GM12801 (cell line): ENCODE results near the gene TCF12.

Source experiments
- CTCF ChIP-seq: IDR thresholded peaks from one replicate; pipeline ENCODE4 v1.5.1; 2011; ENCODE audit warnings: control low read depth; ENCODE audit not compliant: insufficient read length; ENCODE audit errors: extremely low read depth

The TCF12 gene

DNA sequence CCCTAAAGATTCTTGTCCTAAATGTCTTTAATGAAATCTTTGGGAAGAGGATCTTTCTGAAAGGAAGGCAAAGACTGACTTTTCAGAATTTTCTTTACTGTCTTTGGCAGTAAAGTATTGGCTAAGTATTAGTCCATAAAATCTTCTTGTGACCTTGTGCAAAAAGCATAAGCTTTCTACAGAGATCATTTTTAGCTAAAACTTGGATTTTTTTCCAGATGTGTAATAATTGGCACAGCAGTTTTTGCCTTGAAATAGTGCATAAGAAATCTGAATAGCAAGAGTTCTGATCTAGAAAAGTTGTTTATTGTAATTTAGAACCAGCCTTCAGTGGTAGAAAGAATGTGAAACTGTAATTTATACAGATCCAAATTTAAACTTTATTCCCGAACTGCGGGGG, 335.1 kb downstream of the TCF12 start:
- no peak for TF ChIP-seq CTCF

GRCh38 chr15:57255751-57256341, 337.4 kb downstream of the TCF12 start:
- TF ChIP-seq CTCF, result no peak

- no peak for TF ChIP-seq CTCF
Measured at GRCh38 chr15:57256939-57257338, 338.5 kb downstream of the TCF12 start.

- TF ChIP-seq CTCF, result no peak
Measured at GRCh38 chr15:57259568-57260040, 341.2 kb downstream of the TCF12 start.

DNA sequence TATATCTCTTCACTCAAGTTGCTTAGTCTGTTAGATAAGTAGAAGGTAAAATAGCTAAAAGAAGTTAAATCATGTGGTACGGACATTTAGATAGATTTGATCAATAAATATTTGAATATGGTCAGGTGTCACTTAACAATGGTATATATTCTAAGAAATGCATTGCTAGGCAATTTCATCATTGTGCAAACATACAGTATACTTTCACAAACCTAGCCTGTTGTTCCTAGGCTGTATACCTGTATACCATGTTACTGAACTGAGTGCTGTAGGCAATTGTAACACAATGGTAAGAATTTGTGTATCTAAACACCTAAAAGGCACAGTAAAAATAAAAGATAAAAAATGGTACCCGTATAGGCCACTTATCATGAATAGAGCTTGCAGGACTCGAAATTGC, 345.1 kb downstream of the TCF12 start:
- TF ChIP-seq CTCF, result no peak

DNA sequence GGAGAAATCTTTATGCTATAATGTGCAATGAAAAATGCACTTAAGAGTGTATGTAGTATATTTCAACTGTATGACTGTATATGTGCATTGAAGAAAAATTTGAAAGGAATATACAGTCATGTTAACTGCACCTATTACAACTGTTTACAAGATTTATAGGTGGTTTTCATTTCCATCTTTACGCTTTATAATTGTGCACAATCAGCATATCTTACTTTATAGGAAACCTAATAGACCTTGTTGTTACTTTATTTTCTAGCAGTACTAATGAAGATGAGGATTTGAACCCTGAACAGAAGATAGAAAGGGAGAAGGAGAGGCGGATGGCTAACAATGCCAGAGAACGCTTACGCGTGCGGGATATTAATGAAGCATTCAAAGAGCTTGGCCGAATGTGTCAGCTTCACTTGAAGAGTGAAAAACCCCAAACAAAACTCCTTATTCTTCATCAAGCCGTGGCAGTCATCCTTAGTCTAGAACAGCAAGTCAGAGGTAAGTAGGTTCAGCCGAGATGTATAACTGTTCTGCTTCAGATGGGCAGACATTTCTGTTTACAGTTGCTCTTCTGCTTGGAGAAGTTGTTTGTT, 354.4 kb downstream of the TCF12 start:
- no peak for TF ChIP-seq CTCF

DNA sequence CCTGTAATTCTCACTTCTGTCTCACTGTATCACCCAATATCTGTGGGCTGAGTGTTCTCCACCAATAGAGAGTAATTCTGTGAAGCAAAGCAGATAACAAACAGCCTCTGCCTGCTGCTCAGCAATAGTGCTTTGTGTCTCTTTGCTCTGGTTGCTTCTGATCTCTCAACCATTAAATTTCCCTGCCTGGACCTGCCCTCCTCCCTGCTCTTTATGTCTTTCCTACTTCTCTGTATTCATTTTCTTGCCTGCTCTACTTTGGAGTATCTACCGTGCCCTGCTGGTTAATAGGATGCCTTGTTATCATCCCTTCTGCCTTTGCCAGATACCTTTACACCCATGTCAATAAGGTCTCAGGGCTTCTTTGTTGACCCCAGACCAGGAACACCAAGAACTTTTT, 355.0 kb downstream of the TCF12 start:
- TF ChIP-seq CTCF, result no peak

DNA sequence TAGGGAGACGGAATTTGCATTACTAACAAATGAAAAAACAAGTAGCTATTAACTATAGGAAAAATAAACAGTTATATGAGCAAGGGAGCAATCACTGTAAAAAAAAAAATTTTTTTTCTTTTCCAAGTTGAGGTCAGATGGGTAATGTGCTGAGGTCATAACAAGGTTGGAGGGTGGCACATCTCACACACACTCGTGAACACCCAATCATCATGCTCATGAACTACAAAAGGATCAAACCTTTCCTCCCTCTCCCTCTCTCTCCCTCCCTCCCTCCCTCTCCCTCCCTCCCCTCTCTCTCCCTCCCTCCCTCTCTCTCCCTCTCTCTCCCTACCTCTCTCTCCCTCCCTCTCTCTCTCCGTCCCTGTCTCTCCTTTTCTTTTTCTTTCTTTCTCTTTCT, 360.0 kb downstream of the TCF12 start:
- no peak for TF ChIP-seq CTCF
